ENCODE data around the gene ADIG.

ADIG gene

GRCh38 chr20:38547288-38548085 lies 33.5 kb upstream of the ADIG start:
- H3K27ac ChIP-seq = no peak overlapping the region; the same call in 1 of the 2 replicates
- TF ChIP-seq, protein P1, sequence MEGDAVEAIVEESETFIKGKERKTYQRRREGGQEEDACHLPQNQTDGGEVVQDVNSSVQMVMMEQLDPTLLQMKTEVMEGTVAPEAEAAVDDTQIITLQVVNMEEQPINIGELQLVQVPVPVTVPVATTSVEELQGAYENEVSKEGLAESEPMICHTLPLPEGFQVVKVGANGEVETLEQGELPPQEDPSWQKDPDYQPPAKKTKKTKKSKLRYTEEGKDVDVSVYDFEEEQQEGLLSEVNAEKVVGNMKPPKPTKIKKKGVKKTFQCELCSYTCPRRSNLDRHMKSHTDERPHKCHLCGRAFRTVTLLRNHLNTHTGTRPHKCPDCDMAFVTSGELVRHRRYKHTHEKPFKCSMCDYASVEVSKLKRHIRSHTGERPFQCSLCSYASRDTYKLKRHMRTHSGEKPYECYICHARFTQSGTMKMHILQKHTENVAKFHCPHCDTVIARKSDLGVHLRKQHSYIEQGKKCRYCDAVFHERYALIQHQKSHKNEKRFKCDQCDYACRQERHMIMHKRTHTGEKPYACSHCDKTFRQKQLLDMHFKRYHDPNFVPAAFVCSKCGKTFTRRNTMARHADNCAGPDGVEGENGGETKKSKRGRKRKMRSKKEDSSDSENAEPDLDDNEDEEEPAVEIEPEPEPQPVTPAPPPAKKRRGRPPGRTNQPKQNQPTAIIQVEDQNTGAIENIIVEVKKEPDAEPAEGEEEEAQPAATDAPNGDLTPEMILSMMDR (conservative IDR thresholded peaks at IDR 0.05) = no peak
- TF ChIP-seq ZFX (IDR thresholded peaks at IDR 0.05) = no peak

- no peak overlapping the region; the same call in 1 of the 2 replicates for H3K27ac ChIP-seq
- TF ChIP-seq, protein P1 (conservative IDR thresholded peaks at IDR 0.05) = peak; percentile 3; the same call in 1 of the 2 replicates
- TF ChIP-seq ZFX (IDR thresholded peaks at IDR 0.05) = no peak
Observed at GRCh38 chr20:38548356-38549083, 32.5 kb upstream of the ADIG start.

- TF ChIP-seq, protein P1 (conservative IDR thresholded peaks at IDR 0.05) = peak; percentile 31
- TF ChIP-seq ZFX (IDR thresholded peaks at IDR 0.05) = no peak
- no peak overlapping the region for H3K27ac ChIP-seq
Observed at GRCh38 chr20:38550274-38550673, 30.7 kb upstream of the ADIG start.

GRCh38 chr20:38551056-38551626 lies 29.9 kb upstream of the ADIG start:
- H3K27ac ChIP-seq = no peak overlapping the region
- no peak for TF ChIP-seq ZFX (IDR thresholded peaks at IDR 0.05)
- TF ChIP-seq, protein P1 (conservative IDR thresholded peaks at IDR 0.05) = no peak

- H3K27ac ChIP-seq = peak overlapping the region; percentile 70; the same call in 1 of the 2 replicates
- no peak for TF ChIP-seq ZFX (IDR thresholded peaks at IDR 0.05)
- TF ChIP-seq, protein P1 (conservative IDR thresholded peaks at IDR 0.05) = no peak
Observed at GRCh38 chr20:38554986-38555385, 26.0 kb upstream of the ADIG start.

DNA sequence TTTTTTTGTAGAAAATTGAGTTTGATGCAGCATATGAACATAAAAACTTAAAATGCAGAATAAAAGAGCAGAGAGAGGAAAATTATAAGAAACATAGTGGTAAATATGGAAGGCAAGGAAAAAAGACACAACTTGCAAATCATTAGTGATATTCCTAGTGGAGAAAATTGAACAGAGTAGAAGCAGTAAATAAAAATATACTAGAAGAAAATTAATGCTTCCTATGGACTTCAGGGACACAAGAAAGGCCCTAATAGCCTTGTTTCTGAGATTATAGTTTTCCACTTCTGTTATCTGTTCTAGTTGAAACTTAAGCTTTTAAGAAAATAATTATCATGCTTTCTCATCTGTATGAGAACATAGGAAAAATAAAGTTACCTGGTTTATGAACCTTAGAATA lies 25.6 kb upstream of the ADIG start:
- no peak for TF ChIP-seq ZFX (IDR thresholded peaks at IDR 0.05)
- TF ChIP-seq, protein P1 (conservative IDR thresholded peaks at IDR 0.05) = no peak

GRCh38 chr20:38557174-38557573 lies 23.8 kb upstream of the ADIG start:
- no peak for TF ChIP-seq ZFX (IDR thresholded peaks at IDR 0.05)
- TF ChIP-seq, protein P1 (conservative IDR thresholded peaks at IDR 0.05) = no peak
- no peak overlapping the region for H3K27ac ChIP-seq

More for the DNA sequence above, 25.6 kb upstream of the ADIG start:
- H3K27ac ChIP-seq = no peak overlapping the region

Measured in C4-2B (cell line).